HG03520 (cell line): Measurements from ENCODE around the gene OBI1.
"Not testable (repeated sequence)": the region's sequence is repeated elsewhere in the genome, so short reads cannot be mapped to it uniquely, and the experiment has no call there.

Experiments used
- ATAC-seq: cut with Tn5 transposase; IDR thresholded peaks from one replicate; pipeline ENCODE4 v1.9.1; 2021; ENCODE audit warnings: mild to moderate bottlenecking, moderate library complexity; ENCODE audit not compliant: unreplicated experiment

OBI1 gene

GRCh38 chr13:78649997-78650716 is 8.8 kb downstream of the OBI1 start:
- no peak for ATAC-seq

- ATAC-seq = not testable (repeated sequence)
These were observed 11.8 kb downstream of the OBI1 start for GRCh38 chr13:78647109-78647678.

- ATAC-seq = peak; percentile 77
These were observed 20.7 kb downstream of the OBI1 start for GRCh38 chr13:78638216-78638615.

GRCh38 chr13:78636495-78636894 is 22.5 kb downstream of the OBI1 start:
- ATAC-seq = no peak

GRCh38 chr13:78632996-78633395 is 26.0 kb downstream of the OBI1 start:
- ATAC-seq = no peak

GRCh38 chr13:78631077-78631476 is 27.9 kb downstream of the OBI1 start:
- no peak for ATAC-seq

GRCh38 chr13:78630511-78630910 is 28.4 kb downstream of the OBI1 start:
- no peak for ATAC-seq

- ATAC-seq = no peak
These were observed 33.6 kb downstream of the OBI1 start for GRCh38 chr13:78625384-78625783.

GRCh38 chr13:78623132-78623531 is 35.8 kb downstream of the OBI1 start:
- ATAC-seq = no peak

GRCh38 chr13:78620936-78621470 is 38.0 kb downstream of the OBI1 start:
- no peak for ATAC-seq

GRCh38 chr13:78618411-78618810 is 40.5 kb downstream of the OBI1 start:
- ATAC-seq = no peak

GRCh38 chr13:78611040-78611439 is 47.9 kb downstream of the OBI1 start:
- no peak for ATAC-seq

GRCh38 chr13:78610381-78610883 is 48.5 kb downstream of the OBI1 start:
- ATAC-seq = no peak

- no peak for ATAC-seq
These were observed 49.3 kb downstream of the OBI1 start for GRCh38 chr13:78609464-78610205.

GRCh38 chr13:78608688-78609463 is 50.1 kb downstream of the OBI1 start:
- ATAC-seq = no peak

GRCh38 chr13:78608252-78608687 is 50.7 kb downstream of the OBI1 start:
- no peak for ATAC-seq

GRCh38 chr13:78607409-78608251 is 51.3 kb downstream of the OBI1 start:
- ATAC-seq = no peak

GRCh38 chr13:78606471-78607408 is 52.2 kb downstream of the OBI1 start:
- ATAC-seq = no peak
